NCI-H2107 (cell line): ENCODE data around the gene POP5.
"Not testable (repeated sequence)": the region's sequence is repeated elsewhere in the genome, so short reads cannot be mapped to it uniquely, and the experiment has no call there.

ENCODE experiments used
- DNase-seq: peaks from one replicate; lab custom pipeline; 2025; lab: John Stamatoyannopoulos, UW

POP5 gene

GRCh38 chr12:120580787-120581723 lies at the start of gene POP5:
Gene POP5, minus strand, starts transcription at chr12:120581402. Its CDS starts 40 bp downstream, at chr12:120581362.
- peak; percentile 97 for DNase-seq

GRCh38 chr12:120630104-120630892 lies 49.1 kb upstream of the POP5 start:
- DNase-seq: no peak

- DNase-seq: no peak
These were observed 47.7 kb upstream of the POP5 start for GRCh38 chr12:120628919-120629318.

- DNase-seq: no peak
These were observed 44.6 kb upstream of the POP5 start for GRCh38 chr12:120625557-120626419.

- DNase-seq: no peak
These were observed 39.4 kb upstream of the POP5 start for GRCh38 chr12:120620624-120621023.

GRCh38 chr12:120618954-120619615 lies 37.9 kb upstream of the POP5 start:
- DNase-seq: no peak

- not testable (repeated sequence) for DNase-seq
These were observed 36.6 kb upstream of the POP5 start for GRCh38 chr12:120617767-120618166.

GRCh38 chr12:120617193-120617592 lies 36.0 kb upstream of the POP5 start:
- not testable (repeated sequence) for DNase-seq

- no peak for DNase-seq
These were observed 33.6 kb upstream of the POP5 start for GRCh38 chr12:120614848-120615247.

- DNase-seq: not testable (repeated sequence)
These were observed 30.3 kb upstream of the POP5 start for GRCh38 chr12:120611534-120611933.

- DNase-seq: no peak
These were observed 29.4 kb upstream of the POP5 start for GRCh38 chr12:120610560-120610959.

- DNase-seq: not testable (repeated sequence)
These were observed 21.2 kb upstream of the POP5 start for GRCh38 chr12:120602416-120602815.

- no peak for DNase-seq
These were observed 18.7 kb upstream of the POP5 start for GRCh38 chr12:120599672-120600552.

- DNase-seq: no peak
These were observed 17.7 kb upstream of the POP5 start for GRCh38 chr12:120598674-120599463.

- no peak for DNase-seq
These were observed 16.7 kb upstream of the POP5 start for GRCh38 chr12:120597861-120598260.

- DNase-seq: no peak
These were observed 15.7 kb upstream of the POP5 start for GRCh38 chr12:120596901-120597300.

- no peak for DNase-seq
These were observed 11.2 kb upstream of the POP5 start for GRCh38 chr12:120592121-120593049.

- no peak for DNase-seq
These were observed 9.7 kb upstream of the POP5 start for GRCh38 chr12:120590741-120591407.
